HG03575 (cell line): ENCODE measurements around the gene EXOG.

Experiments used
- ATAC-seq: cut with Tn5 transposase; IDR thresholded peaks from one replicate; pipeline ENCODE4 v1.9.1; 2021; ENCODE audit not compliant: unreplicated experiment, insufficient number of reproducible peaks, low FRiP score; ENCODE audit errors: extremely low read depth

The EXOG gene

DNA sequence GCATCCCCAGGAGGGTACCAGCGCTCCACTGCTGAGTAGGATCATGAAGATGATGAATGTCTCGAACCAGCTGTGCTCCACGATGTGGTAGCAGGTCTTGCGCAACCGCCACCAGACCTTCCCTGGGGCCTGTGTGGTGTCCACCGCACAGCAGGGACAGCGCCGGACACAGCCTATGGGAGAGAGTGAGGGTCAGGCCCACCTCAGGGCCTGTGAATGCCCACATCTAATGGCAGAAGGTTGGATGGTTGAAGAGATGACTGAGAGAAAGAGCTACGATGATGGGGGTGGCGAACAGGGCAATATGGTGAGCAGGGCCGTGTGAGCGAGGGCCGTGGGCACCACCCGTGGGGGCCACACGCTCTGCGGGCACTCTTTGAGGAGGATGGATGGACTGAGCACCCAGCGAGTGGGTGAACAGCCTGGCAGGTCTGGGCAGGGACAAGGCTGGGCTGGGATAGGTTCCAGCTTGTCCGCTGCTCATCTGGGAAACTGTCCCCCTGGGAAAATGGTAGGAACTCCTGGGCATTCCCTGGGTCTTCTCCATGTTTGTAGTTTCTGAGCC lies 79.2 kb downstream of the EXOG start:
- ATAC-seq = no peak
